GM04504 (cell line): ENCODE measurements around the gene PIP.
"Not testable (repeated sequence)": the region's sequence is repeated elsewhere in the genome, so short reads cannot be mapped to it uniquely, and the experiment has no call there.

Source experiments
- DNase-seq: peaks from one replicate; pipeline ENCODE4 v3.0.0-alpha.2; 2012; ENCODE audit warnings: low read depth

PIP gene

DNA sequence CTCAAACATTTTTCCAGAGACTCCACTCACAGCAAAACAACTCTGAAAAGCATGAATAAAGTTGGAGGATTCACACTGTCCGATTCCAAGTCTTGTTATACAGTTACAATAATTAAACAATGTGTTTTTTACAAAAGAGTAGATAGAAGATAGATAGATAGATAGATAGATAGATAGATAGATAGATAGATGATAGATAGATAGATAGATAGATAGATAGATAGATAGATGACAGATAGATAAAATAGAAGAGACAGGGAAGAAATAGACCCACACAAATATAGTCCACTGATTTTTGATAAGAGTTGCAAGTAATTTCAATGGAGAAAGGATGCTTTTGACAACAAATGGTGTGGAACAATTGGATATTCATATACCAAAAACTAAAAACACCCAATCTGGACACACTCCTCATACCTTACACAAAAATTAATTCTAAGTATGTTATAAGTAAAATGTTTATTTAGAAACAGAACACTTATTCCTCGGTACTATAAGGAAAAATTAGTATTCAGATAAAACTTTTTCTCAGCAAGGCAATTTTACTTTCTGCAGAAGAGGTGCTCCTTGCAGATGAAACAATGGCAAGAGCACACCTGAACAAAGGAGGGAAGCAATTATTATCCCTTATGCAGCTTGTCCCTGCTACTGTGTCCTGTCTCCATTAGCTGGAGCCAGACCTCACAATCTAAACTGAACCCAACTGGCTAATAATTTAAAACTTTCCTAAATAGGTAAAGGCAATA lies 45.7 kb downstream of the PIP start:
- DNase-seq, result no peak

DNA sequence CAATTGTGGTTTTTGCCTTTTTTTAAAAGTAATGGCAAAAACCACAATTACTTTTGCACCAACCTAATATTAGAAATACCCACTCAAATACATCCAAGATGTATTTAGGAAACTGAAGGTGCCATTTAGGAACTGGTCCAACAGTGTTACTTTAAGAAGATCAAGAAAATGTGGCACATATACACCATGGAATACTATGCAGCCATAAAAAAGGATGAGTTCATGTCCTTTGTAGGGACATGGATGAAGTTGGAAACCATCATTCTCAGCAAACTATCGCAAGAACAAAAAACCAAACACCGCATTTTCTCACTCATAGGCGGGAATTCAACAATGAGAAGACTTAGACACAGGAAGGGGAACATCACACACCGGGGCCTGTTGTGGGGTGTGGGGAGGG lies 48.9 kb downstream of the PIP start:
- DNase-seq, result not testable (repeated sequence)

GRCh38 chr7:143181349-143181748 lies 49.5 kb downstream of the PIP start:
- no peak for DNase-seq

DNA sequence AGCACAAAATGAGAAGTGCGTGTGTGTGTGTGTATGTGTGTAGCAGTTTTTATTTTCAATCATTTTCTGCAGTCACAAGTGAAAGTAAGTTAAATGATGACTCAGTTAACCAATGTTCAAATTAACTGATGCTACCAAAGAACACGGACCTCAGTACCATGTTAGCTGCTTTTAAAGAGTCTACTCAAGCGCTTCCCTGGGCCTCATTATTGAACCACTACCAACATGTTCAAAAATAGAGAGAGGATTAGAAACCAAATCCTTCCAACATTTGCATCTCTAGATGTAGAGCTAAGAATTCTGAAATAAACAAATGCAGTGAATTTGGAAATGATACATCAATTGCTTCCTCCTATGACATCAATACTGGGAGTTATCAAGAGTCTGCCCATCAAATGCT lies 51.1 kb downstream of the PIP start, which contains the start of gene TAS2R39:
Gene TAS2R39, plus strand, starts transcription at position 396 of the 400 bp plus-strand sequence. Its CDS starts 0 bp downstream, at position 396.
- no peak for DNase-seq

DNA sequence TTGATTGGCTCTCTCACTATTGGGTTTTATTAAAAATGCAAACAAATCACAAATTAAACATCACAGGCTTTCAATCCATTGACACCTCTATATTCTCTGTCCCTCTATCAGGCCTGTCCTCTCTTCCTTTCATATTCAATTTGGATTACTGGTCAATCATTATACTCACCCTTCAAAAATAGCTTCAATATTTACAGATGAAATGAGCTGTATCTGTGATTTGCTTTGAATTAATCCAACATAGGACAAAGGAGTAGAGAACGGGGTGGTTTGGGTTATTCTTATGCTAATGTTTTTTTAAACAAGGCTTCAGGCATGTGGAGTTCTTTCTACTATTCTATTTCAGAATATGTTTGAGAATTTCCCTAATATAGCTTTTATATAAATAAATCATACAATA lies 53.7 kb downstream of the PIP start:
- DNase-seq, result no peak

GRCh38 chr7:143188994-143189393 lies 57.1 kb downstream of the PIP start:
- DNase-seq, result no peak
